Keratinocyte (primary cell): ENCODE measurements around the gene RHOF. TPM values are rescaled to one million over a fixed set of nuclear protein-coding genes. Genes with fewer than 3 reads are reported as not detected.
A peak's percentile ranks its signal among the peaks of the same experiment; 100 is the strongest.

Source experiments
- DNase-seq: peaks from one replicate; pipeline ENCODE4 v3.0.0-alpha.2; 2011; ENCODE audit warnings: low read depth, missing footprints, low spot score
- FAIRE-seq: peaks from 2 replicates; lab custom pipeline; 2011; peaks lifted over from hg19 to GRCh38; lab: Jason Lieb, UNC
- H2AFZ ChIP-seq: 2 replicates; pipeline ENCODE4 v1.6.0; 2012; ENCODE audit warnings: low read length, control low read depth, inconsistent platforms; ENCODE audit not compliant: control insufficient read depth
- H3K27ac ChIP-seq: 2 replicates; pipeline ENCODE4 v1.5.1; 2011; ENCODE audit warnings: low read length; ENCODE audit not compliant: control insufficient read depth, insufficient read depth
- H3K27me3 ChIP-seq: 3 replicates; pipeline ENCODE4 v1.6.0; 2011; ENCODE audit warnings: low read length; ENCODE audit not compliant: control insufficient read depth, insufficient read depth; ENCODE audit errors: extremely low read depth
- H3K36me3 ChIP-seq, 2 experiments: 2 replicates in 1 of 2; 3 replicates in 1 of 2; pipeline ENCODE4 v1.5.1; 2011; ENCODE audit warnings: low read length in 2 of 2, mild to moderate bottlenecking in 1 of 2; ENCODE audit not compliant: control insufficient read depth in 2 of 2, insufficient read depth in 2 of 2; ENCODE audit errors: extremely low read depth in 1 of 2
- H3K4me1 ChIP-seq: 3 replicates; pipeline ENCODE4 v1.5.1; 2011; ENCODE audit warnings: low read length; ENCODE audit not compliant: control insufficient read depth, insufficient read depth; ENCODE audit errors: extremely low read depth
- H3K4me2 ChIP-seq: 3 replicates; pipeline ENCODE4 v1.6.0; 2011; ENCODE audit warnings: low read depth, low read length; ENCODE audit not compliant: control insufficient read depth, insufficient read depth; ENCODE audit errors: extremely low read depth
- H3K4me3 ChIP-seq, 3 experiments: fragments of 200-600 bp in 1 of 3; sonication (generic) in 1 of 3; 2 replicates in 2 of 3; 3 replicates in 1 of 3; pipeline ENCODE4 v1.5.1; 2011 to 2016; ENCODE audit warnings: low read length in 3 of 3, mild to moderate bottlenecking in 3 of 3, control low read depth in 2 of 3, inconsistent platforms in 1 of 3, low read depth in 1 of 3, mixed read lengths in 1 of 3, mixed run types in 1 of 3, moderate library complexity in 1 of 3; ENCODE audit not compliant: control insufficient read depth in 2 of 3, insufficient read depth in 2 of 3; ENCODE audit errors: extremely low read depth in 1 of 3
- H3K79me2 ChIP-seq: 2 replicates; pipeline ENCODE4 v1.6.0; 2012; ENCODE audit warnings: low read length; ENCODE audit not compliant: control insufficient read depth, insufficient read depth
- H3K9ac ChIP-seq: 3 replicates; pipeline ENCODE4 v1.6.0; 2011; ENCODE audit warnings: low read length; ENCODE audit not compliant: control insufficient read depth, insufficient read depth; ENCODE audit errors: extremely low read depth
- H3K9me1 ChIP-seq: 3 replicates; pipeline ENCODE4 v1.6.0; 2011; ENCODE audit warnings: low read length; ENCODE audit not compliant: control insufficient read depth, insufficient read depth; ENCODE audit errors: extremely low read depth
- H3K9me3 ChIP-seq: 2 replicates; pipeline ENCODE4 v1.5.1; 2012; ENCODE audit warnings: low read depth, low read length; ENCODE audit not compliant: control insufficient read depth
- H4K20me1 ChIP-seq: 3 replicates; pipeline ENCODE4 v1.6.0; 2011; ENCODE audit warnings: low read length; ENCODE audit not compliant: control insufficient read depth, insufficient read depth; ENCODE audit errors: extremely low read depth
- EZH2 ChIP-seq: IDR thresholded peaks from one replicate; pipeline ENCODE4 v1.6.1; 2012; ENCODE audit warnings: inconsistent platforms, mild to moderate bottlenecking, low read length, moderate library complexity
- dilution Hi-C: fragments of 300-500 bp; cut with MboI; formaldehyde crosslinking; loops from one replicate; pipeline ENCODE4 v1.7.0; 2020; ENCODE audit warnings: low sequenced_read_pairs; ENCODE audit not compliant: extremely low pct_ligation_motif_present
- polyA plus RNA-seq, 5 experiments: library from polyadenylated mRNA; depleted of rRNA in 3 of 5; stranded (reverse) in 3 of 5; stranded (forward) in 1 of 5; unstranded in 1 of 5; fragments of >200 nt; gene quantifications; 1 replicate in 1 of 5; 2 replicates in 3 of 5; 3 replicates in 1 of 5; pipeline versions ENCODE4 v1.2.1 to v1.2.3, GENCODE V29; 2011 to 2012; ENCODE audit warnings: missing spikeins in 2 of 5, low read depth in 1 of 5, low replicate concordance in 1 of 5
- TF ChIP-seq, protein P1 (sequence below), 3 experiments: IDR thresholded peaks in 1 of 3; conservative IDR thresholded peaks in 1 of 3; optimal IDR thresholded peaks in 1 of 3; 2 replicates in 2 of 3; 3 replicates in 1 of 3; pipeline versions ENCODE3 to v1.5.1; 2011; ENCODE audit warnings: low read length in 3 of 3, mild to moderate bottlenecking in 3 of 3, moderate library complexity in 2 of 3, control low read depth in 1 of 3, inconsistent platforms in 1 of 3; ENCODE audit not compliant: insufficient read depth in 2 of 3; ENCODE audit errors: extremely low read depth in 1 of 3

Gene RHOF
- polyA plus RNA-seq, 1 donor (not counting 4 experiments of a cell fraction or from before 2014, with no cell fraction given): 2.8 TPM

DNA sequence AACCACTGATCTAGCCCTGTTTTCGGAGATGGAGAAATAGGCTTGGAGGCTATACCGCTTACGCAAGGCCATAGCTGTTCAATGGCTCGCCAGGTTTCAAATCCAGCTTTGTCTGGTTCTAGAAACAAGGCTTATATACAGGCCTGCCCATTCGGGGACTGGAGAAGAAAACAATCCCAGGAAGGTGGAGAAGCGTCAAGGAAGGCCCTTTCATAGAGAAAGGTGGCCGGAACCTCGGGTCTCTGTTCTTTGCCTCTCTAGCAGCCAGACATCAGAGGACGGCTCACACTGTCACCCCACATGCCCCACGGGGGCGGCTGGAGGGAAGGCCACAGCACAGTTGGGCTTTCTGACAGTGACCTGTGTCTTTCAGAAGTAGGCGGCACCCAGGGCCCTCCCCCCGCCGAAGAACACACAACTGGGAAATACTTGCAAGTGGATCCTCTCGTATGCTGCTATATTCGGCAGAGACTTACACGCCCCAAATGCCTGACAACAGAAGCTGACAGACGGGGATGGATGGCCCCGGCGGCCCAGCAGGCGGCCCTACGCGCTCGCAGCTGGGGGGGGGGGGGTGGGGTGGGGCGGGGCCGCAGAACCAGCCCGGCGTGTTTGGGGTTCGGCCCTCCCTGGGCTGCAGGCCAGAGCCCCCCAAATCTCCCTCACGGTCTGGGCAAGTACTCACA is 5.8 kb upstream of the RHOF start:
- Histone ChIP-seq H3K9me3 (no peaks in the 10 kb centered on the region), H3K4me1 (peaks cover 51% of the 10 kb centered on the region), H2AFZ (peak overlapping the region; percentile 37), H3K4me2 (peak overlapping the region; percentile 95), H3K79me2 (peaks cover 11% of the 10 kb centered on the region), H3K27me3 (no peaks in the 10 kb centered on the region), H4K20me1 (no peaks in the 10 kb centered on the region), H3K9me1 (no peaks in the 10 kb centered on the region), H3K4me3 (peak overlapping the region; percentile 50 to 62 (median 58)), H3K9ac (peak overlapping the region; percentile 98), H3K36me3 (peaks cover 5 to 6% of the 10 kb centered on the region in 2 experiments), H3K27ac (peak overlapping the region; percentile 90)
- no peak for TF ChIP-seq EZH2
- TF ChIP-seq, protein P1, sequence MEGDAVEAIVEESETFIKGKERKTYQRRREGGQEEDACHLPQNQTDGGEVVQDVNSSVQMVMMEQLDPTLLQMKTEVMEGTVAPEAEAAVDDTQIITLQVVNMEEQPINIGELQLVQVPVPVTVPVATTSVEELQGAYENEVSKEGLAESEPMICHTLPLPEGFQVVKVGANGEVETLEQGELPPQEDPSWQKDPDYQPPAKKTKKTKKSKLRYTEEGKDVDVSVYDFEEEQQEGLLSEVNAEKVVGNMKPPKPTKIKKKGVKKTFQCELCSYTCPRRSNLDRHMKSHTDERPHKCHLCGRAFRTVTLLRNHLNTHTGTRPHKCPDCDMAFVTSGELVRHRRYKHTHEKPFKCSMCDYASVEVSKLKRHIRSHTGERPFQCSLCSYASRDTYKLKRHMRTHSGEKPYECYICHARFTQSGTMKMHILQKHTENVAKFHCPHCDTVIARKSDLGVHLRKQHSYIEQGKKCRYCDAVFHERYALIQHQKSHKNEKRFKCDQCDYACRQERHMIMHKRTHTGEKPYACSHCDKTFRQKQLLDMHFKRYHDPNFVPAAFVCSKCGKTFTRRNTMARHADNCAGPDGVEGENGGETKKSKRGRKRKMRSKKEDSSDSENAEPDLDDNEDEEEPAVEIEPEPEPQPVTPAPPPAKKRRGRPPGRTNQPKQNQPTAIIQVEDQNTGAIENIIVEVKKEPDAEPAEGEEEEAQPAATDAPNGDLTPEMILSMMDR (optimal IDR thresholded peaks at IDR 0.05 in 1 of 3, IDR thresholded peaks at IDR 0.05 in 1 of 3, conservative IDR thresholded peaks at IDR 0.05 in 1 of 3; ENCODE audit: extremely low read depth in 1 of 3, insufficient read depth in 2 of 3, low read length in 3 of 3): peak in 1 of 3 experiments; percentile 5
- DNase-seq (no peak), FAIRE-seq (no peak)
- dilution Hi-C loops: no loop called here

DNA sequence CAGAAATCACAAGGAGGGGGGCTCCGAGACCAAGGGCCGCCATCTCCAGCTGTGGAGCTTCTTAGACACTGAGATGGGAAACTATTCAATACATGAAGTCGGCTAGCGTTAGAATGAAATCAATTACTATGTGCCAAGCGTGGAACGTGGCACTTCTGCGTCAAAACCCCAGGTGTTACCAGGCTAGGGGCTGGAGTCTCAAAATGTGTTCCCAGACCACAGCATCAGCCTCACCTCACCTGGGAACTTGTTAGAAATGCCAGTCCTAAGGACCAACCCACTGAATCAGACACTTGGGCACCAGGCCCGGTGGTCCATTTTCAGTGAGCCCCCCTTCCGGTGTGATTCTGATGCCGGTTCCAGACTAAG is 5.3 kb upstream of the RHOF start:
- H3K9ac ChIP-seq: peak overlapping the region; percentile 98
- H3K4me1 ChIP-seq: peaks cover 54% of the 10 kb centered on the region
- dilution Hi-C loops: no loop called here

More for the DNA sequence above, 5.3 kb upstream of the RHOF start:
- FAIRE-seq (no peak), DNase-seq (no peak)
- TF ChIP-seq, protein P1 (optimal IDR thresholded peaks at IDR 0.05 in 1 of 3, IDR thresholded peaks at IDR 0.05 in 1 of 3, conservative IDR thresholded peaks at IDR 0.05 in 1 of 3; ENCODE audit: extremely low read depth in 1 of 3, insufficient read depth in 2 of 3, low read length in 3 of 3): no peak
- TF ChIP-seq EZH2: no peak
- no peaks in the 10 kb centered on the region for H3K9me3 ChIP-seq
- peak overlapping the region; percentile 27 to 50 (median 31) for H3K4me3 ChIP-seq
- H3K36me3 ChIP-seq: peaks cover 5 to 6% of the 10 kb centered on the region in 2 experiments
- peaks cover 11% of the 10 kb centered on the region for H3K79me2 ChIP-seq
- H3K9me1 ChIP-seq: no peaks in the 10 kb centered on the region
- peak overlapping the region; percentile 83 for H3K4me2 ChIP-seq
- H3K27ac ChIP-seq: peak overlapping the region; percentile 90
- no peaks in the 10 kb centered on the region for H4K20me1 ChIP-seq
- no peak overlapping the region for H2AFZ ChIP-seq
- H3K27me3 ChIP-seq: no peaks in the 10 kb centered on the region
